ENCODE measurements around the gene TBC1D5. TPM values are rescaled to one million over a fixed set of nuclear protein-coding genes. Genes with fewer than 3 reads are reported as not detected.

The TBC1D5 gene
- total RNA-seq, 2 donors from 2014 or later = 54.8 to 55.9 TPM

DNA sequence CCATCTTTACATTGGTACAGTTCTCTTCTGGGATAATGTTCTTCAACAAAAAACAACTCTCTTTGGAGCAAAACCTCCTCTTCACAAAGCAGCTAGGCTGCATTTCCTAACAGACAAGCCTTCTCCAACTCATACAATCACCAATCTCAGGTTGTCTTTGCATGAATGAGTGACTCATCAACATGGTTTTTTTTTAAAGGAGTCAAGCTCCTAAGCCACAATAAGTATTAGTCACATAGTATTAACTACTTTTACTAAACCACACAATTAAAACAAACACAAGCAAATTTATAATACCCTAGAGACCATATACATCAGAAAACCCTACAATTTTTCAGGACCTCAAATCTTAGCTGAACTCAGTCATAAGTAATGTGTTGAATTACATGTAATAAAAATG lies 137.4 kb downstream of the TBC1D5 start:
- DNase-seq (ENCODE audit: low spot score in 2 of 2) = no peak

DNA sequence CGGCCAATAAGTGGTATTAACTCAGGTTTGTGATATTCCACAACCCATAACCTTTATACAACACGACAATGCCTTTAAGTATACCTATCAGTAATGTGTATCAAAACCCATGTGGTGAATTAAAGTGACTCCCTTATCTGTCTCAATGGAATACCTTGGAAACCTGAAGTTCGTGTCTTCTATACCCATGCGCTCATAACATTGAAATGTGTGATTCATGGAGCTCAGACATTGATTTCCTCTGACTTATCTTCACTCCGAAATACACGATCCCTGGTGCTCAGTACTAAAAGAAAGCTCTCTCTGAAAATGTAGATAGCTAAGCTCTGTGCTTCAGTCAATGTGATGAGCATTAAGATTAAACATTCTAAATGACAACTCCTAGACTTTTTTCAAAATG lies 140.3 kb downstream of the TBC1D5 start:
- Mint-ChIP-seq H3K36me3 (peaks cover 12 to 21% of the 10 kb centered on the region in 2 donors), H3K27ac (no peak overlapping the region), H3K9me3 (peaks cover 5% of the 10 kb centered on the region in 2 donors)
- DNase-seq (ENCODE audit: low spot score in 2 of 2) = no peak
- no peak for ATAC-seq

More for the DNA sequence above, 137.4 kb downstream of the TBC1D5 start:
- no peak overlapping the region for H3K27ac Mint-ChIP-seq
- H3K36me3 Mint-ChIP-seq = peaks cover 12 to 14% of the 10 kb centered on the region in 2 donors
- peaks cover 5% of the 10 kb centered on the region in 2 donors for H3K9me3 Mint-ChIP-seq
- ATAC-seq = peak; percentile 37 to 73

DNA sequence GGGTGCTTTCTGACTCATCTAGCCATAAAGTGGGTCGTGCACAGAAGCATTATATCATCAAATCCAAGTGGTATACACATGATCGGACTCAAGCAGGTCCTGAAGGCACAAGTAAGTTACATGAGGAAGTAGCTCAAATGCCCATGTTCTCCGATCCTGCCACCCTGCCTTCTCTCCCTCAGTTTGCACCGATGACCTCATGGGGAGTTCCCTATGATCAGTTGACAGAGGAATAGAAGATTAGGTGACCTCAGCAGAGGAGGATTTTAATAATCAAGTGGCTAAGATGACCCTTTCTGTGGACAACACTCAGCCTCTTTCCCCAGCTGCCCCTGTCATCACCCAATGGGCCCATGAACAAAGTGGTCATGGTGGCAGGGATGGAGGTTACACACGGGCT lies 149.5 kb downstream of the TBC1D5 start:
- H3K27ac Mint-ChIP-seq = no peak overlapping the region
- peaks cover 34 to 40% of the 10 kb centered on the region in 2 donors for H3K36me3 Mint-ChIP-seq
- peaks cover 19 to 25% of the 10 kb centered on the region in 2 donors for H3K9me3 Mint-ChIP-seq
- ATAC-seq (no peak), DNase-seq (ENCODE audit: low spot score in 2 of 2) (no peak)

DNA sequence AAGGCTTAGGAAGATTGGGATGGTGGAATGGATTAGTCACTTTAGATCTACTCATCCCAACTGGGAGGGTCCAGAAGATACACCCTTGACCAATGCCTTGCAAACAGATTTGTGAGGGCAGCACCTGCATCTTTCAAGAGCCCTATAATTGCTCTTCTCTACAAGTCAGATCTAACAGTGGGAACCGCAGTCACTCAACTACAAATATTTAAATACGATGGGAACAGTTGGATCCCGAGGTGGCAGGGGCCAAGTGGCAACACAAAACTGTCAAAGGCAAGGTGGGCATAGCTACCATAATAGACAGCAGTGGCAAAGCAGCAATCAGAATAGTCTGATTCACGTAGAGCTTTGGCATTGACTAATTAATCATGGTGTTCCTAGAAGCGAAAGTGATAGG lies 152.0 kb downstream of the TBC1D5 start:
- Mint-ChIP-seq H3K9me3 (peaks cover 19 to 25% of the 10 kb centered on the region in 2 donors), H3K27ac (no peak overlapping the region), H3K36me3 (peaks cover 34 to 40% of the 10 kb centered on the region in 2 donors)
- no peak for ATAC-seq
- DNase-seq (ENCODE audit: low spot score in 2 of 2) = no peak

DNA sequence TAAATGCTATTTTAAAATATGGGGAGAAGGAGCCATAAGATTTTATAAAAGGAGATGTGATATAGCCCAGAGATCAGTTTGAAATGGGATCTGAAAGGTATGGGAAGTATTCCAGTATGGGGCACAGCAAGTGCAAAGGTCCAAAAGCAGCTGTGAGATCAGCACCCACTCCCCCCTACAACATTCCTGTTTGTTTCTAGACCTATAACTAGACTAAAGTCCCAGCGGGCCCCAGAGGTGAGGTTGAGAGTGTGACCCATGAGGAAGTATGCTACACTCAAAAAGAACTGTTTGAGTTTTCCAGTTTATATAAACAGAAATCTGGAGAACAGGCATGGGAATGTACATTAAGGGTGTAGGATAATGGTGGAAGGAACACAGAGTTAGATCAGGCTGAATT lies 152.5 kb downstream of the TBC1D5 start:
- DNase-seq (ENCODE audit: low spot score in 2 of 2) = no peak

DNA sequence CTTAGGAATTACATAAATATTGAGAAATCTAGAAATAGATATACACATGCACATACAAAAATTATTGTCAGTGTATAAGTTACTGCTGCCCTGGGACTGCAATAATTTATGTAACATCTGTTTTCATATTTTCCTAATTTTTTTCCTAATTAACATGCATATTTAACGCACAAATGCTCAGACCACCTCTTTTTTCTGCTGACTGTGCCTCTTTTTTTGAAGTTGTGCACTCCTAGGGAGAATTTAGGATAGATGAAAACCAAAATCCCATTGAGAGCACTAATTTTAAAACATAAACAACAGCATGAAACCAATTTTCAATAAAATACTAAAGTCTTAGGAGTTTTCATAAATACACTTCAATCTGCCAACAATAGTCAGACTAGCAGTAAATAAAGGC lies 154.0 kb downstream of the TBC1D5 start:
- Mint-ChIP-seq H3K27ac (no peak overlapping the region), H3K9me3 (peaks cover 16 to 22% of the 10 kb centered on the region in 2 donors), H3K36me3 (peaks cover 30% of the 10 kb centered on the region in 2 donors)
- ATAC-seq (no peak), DNase-seq (ENCODE audit: low spot score in 2 of 2) (no peak)

More for the DNA sequence above, 152.5 kb downstream of the TBC1D5 start:
- ATAC-seq = no peak
- peaks cover 19 to 25% of the 10 kb centered on the region in 2 donors for H3K9me3 Mint-ChIP-seq
- no peak overlapping the region for H3K27ac Mint-ChIP-seq
- H3K36me3 Mint-ChIP-seq = peaks cover 34 to 40% of the 10 kb centered on the region in 2 donors

DNA sequence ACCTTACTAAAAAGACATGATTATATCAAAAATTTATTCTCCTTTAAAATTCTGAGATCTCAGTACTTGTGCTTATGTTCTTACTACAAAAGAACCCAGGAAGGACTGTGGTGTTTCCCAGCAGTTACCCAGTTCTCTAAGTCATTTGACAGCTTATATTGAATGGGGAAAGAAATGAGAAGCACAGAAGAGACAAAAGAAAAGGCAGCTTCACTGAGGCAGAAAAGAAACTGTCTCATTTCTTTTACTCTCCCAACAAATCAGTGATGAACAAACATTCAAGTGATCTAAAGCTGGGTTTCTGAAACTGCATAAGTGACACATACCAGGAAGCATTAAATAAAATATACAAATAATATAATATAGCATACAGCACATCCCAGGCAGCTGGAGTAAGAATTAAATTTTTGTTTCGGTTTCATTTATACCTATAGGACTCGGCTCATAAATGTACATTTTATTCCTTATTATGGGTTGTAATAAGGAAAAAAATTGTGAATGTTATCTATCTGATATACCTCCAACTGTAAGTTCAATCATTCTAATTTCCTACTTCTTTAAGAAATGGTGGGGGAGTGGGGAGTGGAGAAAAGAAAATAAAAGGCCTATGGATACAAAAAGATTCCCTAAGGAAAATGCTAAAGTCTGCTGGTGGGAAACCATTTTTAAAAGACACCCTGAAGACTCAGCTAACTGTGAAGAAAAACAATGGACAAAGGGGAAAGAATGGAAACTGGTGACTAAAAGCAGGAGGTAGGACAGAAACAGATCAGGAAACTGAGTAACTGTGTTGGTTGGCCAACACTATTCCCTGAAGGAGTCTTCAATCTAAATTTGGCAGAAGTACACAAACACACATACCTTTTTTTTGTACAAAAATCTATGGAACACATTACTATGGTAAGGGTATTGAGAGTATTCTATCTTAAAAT lies 156.8 kb downstream of the TBC1D5 start:
- H3K27ac Mint-ChIP-seq = no peak overlapping the region

DNA sequence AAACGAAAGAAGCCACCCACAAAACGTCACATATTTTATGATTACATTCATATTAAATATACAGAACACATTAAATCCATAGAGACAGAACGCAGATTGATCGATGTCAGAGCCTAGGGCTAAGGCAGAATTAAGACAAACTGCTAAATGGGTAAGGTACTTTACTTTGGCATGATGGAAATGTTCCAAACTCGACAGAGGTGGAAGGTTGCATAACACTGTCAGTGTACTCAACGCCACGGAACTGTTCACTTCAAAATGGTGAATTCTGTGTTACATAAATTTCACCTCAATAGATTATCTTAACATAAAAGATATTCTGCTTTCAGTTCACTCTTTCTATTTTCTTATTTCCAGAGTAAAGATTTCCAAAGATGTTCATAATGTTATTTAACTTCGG lies 158.4 kb downstream of the TBC1D5 start:
- DNase-seq (ENCODE audit: low spot score in 2 of 2) = no peak
- no peak for ATAC-seq
- H3K36me3 Mint-ChIP-seq = no peaks in the 10 kb centered on the region
- peaks cover 0 to 4% of the 10 kb centered on the region in 2 donors for H3K9me3 Mint-ChIP-seq
- H3K27ac Mint-ChIP-seq = no peak overlapping the region

More for the DNA sequence above, 156.8 kb downstream of the TBC1D5 start:
- ATAC-seq = no peak
- Mint-ChIP-seq H3K9me3 (peaks cover 11 to 20% of the 10 kb centered on the region in 2 donors), H3K36me3 (peaks cover 13 to 15% of the 10 kb centered on the region in 2 donors)
- DNase-seq (ENCODE audit: low spot score in 2 of 2) = no peak

DNA sequence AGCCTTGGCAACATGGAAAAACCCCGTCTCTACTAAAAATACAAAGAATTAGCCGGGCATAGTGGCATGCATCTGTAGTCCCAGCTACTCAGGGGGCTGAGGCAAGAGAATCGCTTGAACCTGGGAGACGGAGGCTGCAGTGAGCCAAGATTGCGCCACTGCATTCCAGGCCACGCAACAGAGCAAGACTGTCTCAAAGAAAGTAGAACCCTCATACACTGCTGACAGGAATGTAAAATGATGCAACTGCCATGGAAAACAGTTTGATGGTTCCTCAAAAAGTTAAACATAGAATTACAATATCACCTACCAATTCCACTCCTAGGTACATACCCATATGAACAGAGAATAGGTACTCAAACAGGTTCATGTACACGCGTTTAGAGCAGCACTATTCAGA lies 158.9 kb downstream of the TBC1D5 start:
- DNase-seq (ENCODE audit: low spot score in 2 of 2) = no peak
- no peaks in the 10 kb centered on the region for H3K36me3 Mint-ChIP-seq
- peaks cover 0 to 4% of the 10 kb centered on the region in 2 donors for H3K9me3 Mint-ChIP-seq

DNA sequence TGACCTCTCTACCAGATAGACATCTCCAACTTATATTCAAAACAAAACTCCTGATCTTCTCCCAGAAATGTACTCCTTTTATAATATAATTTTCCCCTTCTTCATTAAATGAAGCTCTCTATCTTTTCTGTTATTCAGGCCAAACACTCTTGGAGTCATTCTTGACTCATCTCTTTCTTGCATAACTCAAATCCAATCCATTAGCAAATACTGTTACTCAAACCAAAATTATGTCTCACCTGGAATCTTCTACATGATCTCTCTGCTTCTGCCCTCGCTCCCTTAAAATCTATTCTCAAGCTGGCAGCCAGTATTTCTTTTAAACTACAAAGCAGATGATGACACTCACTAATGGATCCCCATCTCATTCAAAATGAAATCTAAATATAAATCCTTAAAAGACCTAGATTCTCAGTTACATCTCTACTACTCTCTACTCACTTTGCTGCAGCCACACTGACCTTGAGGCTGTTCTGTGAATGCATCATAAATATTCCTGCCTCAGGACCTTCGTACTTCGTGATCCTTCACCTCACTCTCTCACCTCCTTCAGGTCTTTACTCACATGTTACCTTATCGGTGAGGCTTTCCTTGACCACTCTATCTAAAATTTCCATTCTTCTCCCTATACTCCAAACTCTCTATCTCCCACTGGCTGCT lies 160.9 kb downstream of the TBC1D5 start:
- ATAC-seq = peak in 1 of 2 donors; percentile 30
- no peak for DNase-seq (ENCODE audit: low spot score in 2 of 2)
- Mint-ChIP-seq H3K36me3 (no peaks in the 10 kb centered on the region), H3K9me3 (peaks cover 0 to 4% of the 10 kb centered on the region in 2 donors), H3K27ac (no peak overlapping the region)

More for the DNA sequence above, 158.9 kb downstream of the TBC1D5 start:
- ATAC-seq = no peak
- H3K27ac Mint-ChIP-seq = no peak overlapping the region

DNA sequence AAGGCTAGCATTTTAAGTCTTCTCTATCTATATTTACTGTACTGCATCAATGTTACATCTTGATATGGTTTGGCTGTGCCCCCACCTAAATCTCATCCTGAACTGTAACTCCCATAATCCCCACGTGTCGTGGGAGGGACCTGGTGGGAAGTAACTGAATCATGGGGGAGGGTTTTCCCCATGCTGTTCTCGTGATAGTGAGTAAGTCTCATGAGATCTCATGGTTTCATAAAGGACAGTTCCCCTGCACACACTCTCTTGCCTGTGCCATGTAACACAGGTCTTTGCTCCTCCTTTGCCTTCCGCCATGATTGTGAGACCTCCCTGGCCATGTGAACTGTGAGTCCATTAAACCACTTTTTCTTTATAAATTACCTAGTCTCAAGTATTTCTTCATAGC lies 161.5 kb downstream of the TBC1D5 start:
- Mint-ChIP-seq H3K27ac (no peak overlapping the region), H3K9me3 (peaks cover 0 to 4% of the 10 kb centered on the region in 2 donors), H3K36me3 (no peaks in the 10 kb centered on the region)
- DNase-seq (ENCODE audit: low spot score in 2 of 2) = no peak
- ATAC-seq = peak; percentile 12 to 51

DNA sequence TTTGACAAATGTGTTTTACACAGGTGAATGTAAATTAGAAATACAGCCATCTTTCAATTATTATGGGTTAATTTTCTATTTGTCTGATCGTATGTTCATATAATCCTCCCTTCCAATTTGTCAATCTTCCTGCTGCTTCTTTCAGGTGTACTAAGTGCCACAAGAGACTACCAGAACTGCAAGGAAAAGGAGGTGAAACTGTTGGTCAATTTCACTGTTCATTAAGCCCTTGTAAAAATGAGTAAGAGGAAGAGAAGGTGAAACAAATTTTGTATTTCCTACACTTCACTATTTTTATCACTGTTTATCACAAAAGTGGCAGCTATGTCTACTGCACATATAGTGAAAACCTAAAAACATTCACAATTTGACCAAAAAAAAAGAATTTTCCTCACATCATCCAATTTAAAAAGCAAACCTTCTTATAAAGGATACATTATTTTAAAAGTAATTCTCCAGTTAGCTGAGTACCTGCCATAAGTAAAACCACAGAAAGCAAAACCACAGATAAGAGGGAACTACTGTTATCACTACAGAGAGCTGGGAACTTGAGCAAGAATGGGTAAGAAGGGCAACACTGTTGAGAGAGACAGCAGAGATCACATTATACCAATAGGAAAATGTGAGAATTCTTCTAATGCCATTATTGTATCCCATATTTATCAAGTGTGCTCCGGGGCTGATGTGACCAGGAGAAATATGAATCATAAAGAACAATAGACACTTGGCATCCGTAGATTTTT lies 163.0 kb downstream of the TBC1D5 start:
- DNase-seq (ENCODE audit: low spot score in 2 of 2) (no peak), ATAC-seq (peak; percentile 90 to 98)
- Mint-ChIP-seq H3K9me3 (peaks cover 0 to 4% of the 10 kb centered on the region in 2 donors), H3K36me3 (peaks cover 0 to 3% of the 10 kb centered on the region in 2 donors), H3K27ac (no peak overlapping the region)

DNA sequence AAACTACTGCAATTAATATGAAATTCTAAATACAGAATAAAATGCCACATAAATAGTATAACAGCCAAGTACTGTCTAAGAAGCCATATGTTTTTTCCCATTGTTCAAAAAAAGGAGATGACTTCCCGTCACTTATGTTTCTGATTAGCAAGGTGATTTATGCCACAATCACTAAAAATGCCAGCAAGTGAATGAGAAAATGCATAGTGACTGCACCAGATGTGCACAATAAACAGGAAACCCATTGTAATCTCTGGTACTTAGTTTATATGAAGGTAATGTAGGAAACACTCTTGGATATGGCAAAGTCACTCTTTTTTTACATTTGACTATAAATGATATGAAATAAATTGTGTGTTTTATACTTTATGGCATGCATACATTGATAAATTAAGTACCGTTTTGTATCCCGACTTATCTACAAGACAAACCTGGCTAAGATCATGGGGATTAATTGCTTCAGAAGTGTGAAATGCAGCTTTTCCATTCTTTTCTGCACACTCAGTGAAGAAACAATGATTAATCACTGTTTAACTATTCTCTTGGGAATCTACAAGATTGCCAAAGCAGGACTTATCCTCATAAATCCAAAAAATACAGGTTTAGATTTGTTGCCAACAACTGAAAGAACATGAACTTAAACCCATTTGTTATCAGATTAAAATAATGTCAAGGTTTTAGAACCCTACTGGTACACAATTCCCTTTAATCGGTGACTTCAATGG lies 164.5 kb downstream of the TBC1D5 start:
- Mint-ChIP-seq H3K9me3 (peaks cover 0 to 4% of the 10 kb centered on the region in 2 donors), H3K36me3 (peaks cover 0 to 8% of the 10 kb centered on the region in 2 donors), H3K27ac (no peak overlapping the region)
- no peak for DNase-seq (ENCODE audit: low spot score in 2 of 2)
- no peak for ATAC-seq

DNA sequence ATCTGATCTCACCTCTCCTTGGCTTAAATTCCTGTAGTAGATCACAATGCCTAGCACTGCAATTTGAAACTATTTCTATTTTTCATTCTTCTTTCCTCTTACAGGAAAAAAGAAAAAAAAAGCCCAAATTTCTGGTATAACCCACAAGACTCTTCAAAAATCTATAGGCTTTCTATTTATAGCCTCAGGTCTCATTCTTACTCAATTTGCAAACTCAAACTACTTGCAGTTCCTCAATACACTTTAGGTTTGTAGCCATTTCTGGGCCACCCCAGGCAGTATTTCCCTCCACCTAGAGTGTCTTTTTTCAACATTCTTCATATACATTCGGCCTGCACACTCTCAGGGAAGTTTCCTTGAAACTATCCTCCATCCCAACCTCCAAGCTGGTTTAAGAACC lies 169.0 kb downstream of the TBC1D5 start:
- H3K36me3 Mint-ChIP-seq = peaks cover 0 to 8% of the 10 kb centered on the region in 2 donors
- peak in 1 of 2 donors; percentile 74 for ATAC-seq
- no peak for DNase-seq (ENCODE audit: low spot score in 2 of 2)
- no peak overlapping the region for H3K27ac Mint-ChIP-seq
- no peaks in the 10 kb centered on the region for H3K9me3 Mint-ChIP-seq

DNA sequence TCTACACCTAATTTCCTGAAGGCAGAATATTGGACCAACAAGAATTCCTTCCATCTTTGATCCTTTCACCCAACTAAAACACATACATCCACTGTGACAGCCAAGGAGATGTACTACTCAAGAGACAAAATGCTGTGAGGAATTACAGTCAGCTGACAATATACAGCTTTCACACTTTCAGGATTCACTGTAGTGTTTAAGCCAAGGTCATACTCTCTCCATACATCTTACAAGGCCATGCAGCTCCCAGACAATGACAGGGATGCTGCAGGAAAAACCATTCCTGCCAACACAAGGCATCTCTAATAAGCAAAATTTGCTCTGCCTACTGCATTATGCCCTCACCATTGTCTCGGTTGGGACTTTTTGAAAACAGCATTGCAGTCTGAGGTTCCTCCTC lies 170.7 kb downstream of the TBC1D5 start:
- peaks cover 0 to 8% of the 10 kb centered on the region in 2 donors for H3K36me3 Mint-ChIP-seq
- no peaks in the 10 kb centered on the region for H3K9me3 Mint-ChIP-seq
- ATAC-seq = no peak
- no peak overlapping the region for H3K27ac Mint-ChIP-seq
- no peak for DNase-seq (ENCODE audit: low spot score in 2 of 2)

DNA sequence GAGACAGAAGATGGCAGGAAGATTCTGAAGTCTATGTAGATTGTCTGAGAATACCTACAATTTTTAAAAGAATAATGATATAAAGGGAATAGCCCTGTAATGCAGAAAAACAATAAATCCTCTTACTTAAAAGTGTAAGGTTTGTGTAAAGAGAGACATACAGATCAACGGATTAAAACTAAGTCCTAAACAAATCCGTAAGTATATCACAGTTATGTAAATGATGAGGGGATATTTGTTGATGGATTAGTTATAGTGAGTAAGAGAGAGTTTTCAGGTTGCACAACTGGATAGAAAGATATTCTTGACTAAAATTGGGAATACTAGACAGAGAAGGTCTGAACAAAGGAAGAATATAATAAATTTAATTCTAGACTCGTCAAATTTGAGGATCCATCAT lies 179.6 kb downstream of the TBC1D5 start:
- ATAC-seq (no peak), DNase-seq (ENCODE audit: low spot score in 2 of 2) (no peak)
- Mint-ChIP-seq H3K27ac (no peak overlapping the region), H3K9me3 (no peaks in the 10 kb centered on the region), H3K36me3 (no peaks in the 10 kb centered on the region)
